Measurements from ENCODE around the gene FTCD.
"Not testable (repeated sequence)": the region's sequence is repeated elsewhere in the genome, so short reads cannot be mapped to it uniquely, and the experiment has no call there.

The FTCD gene

DNA sequence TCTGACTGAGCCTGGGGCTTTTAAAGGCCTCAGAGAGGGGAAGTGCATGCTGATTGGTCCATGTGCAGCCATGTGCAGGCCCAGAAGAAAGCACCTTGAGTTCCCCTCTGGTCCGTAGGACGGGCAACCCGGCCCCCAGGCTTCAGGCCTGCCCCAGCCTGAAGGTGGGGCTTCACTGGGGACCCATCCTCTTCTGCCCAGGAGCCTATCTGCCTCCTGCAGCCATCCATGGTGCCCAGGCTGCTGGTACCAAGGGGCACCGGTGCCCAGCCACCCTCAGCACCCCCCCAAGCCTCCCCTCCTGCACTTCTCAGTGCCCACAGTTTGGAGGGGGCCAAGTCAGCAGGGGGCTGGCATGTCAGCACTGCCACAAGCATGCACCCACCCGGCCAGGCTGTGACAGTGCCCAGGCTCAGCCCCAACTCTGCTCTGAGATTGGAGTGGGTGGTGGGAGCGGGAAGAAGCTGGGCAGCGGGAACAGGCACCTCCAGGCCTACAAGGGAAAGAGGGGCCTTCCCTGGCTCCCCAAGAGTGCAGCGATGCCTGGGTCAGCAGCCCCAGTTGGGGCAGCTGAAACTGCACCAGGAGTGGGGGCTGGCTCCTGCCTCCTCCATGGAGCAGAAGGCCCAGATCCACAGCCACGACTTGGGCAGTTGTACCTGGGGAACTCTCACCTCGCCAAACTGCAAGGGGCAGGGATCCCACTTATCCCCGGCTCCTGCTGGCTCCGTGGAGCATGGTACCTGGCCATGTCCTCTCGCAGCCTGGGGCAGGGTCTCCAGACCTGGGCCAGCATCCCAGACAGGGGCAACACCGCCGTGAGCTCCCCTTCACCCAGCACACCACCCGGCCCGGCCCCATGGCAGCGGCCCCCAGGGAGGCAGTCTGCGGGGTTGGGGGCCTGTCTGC lies 45.8 kb downstream of the FTCD start:
- FAIRE-seq = no peak

DNA sequence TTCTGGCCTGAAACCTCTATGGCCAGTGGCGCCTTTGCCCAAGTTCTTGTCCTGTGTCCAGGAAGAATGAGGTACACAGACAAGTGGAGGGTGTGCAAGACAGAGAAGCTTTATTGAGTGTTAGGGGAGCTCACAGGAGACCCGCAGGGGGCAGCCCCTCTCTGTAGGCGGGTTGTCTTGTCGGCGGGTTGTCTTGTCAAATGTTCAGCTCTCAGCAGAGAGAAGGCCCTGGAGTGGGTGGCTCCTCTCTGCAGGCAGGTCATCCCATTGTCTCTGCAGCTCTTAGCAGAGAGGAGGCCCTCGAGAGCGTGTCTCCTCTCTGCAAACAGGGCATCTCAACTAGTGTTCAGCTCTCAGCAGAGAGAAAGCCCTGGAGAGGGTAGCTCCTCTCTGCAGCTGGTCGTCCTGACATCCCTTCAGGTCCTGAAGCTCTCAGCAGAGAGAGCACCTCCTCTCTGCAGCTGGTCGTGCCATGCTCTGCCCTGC lies 46.5 kb downstream of the FTCD start:
- FAIRE-seq = no peak

DNA sequence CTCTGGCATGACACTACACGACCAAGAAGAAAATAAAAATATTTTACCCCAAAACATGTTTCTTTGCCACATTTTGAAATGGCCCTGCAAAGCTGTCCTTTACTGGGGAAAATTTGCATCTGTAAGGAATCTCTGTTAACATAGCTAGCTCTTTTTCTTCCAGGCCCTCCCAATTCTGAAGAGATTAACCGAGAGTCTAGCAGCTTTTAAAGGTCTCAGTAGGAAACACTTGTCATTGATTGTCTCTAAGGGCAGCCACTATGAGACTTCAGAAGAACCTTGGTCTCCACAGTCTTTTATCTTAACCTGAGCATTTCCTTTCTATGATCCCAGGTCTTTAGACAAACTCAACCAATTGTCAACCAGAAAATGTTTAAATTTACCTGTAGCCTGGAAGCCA lies 48.0 kb downstream of the FTCD start:
- not testable (repeated sequence) for FAIRE-seq

DNA sequence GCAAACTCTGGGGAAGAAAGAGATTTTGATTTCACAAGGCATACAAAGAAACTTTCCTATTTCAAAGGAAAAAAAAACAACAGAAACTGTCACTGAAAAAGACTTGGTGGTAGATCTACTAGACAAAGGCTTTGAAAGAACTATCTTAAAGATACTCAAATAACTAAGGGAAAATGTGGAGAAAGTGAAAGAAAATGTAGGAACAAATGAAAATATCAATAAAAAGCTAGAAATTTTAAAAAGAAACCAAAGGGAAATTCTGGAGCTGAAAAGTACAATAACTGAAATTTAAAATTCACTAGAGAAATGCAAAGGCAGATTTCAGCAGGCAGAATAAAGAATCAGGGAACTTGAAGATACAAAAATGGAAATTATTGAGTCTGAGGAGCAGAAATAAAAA lies 51.3 kb downstream of the FTCD start:
- no peak for FAIRE-seq

DNA sequence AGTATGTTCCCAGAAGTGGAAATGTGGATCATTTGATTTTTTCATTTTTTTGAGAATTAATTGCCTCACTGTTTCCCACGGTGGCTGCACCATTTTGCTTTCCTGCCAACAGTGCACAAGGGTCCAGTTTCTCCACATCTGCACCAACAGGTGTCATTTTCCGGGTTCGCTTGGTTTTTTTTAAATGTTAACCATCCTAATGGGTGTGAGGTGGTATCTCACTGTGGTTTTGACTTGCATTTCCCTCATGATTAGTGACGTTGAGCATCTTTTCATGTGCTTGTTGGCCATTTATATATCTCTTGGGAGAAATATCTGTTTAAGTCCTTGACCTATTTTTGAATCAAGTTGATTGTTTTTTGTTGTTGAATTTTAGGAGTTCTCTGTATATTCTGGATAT lies 54.5 kb downstream of the FTCD start:
- FAIRE-seq = no peak

DNA sequence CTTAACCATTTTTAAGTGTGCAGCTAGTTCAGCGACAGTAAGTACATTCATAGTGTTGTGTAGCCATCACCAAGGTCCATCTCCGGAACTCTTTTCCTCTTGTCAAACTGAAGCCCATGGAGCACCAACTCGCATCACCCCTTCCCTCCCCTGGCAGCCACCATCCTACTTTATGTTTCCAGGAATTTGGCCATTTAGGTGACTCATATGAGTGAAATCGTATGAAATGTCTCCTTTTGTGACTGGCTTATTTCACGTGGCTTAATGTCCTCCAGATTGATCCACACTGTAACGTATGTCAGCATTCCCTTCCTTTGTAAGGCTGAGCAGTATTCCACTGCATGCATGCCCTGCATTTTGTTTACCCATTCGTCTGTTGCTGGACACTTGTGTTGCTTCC lies 55.0 kb downstream of the FTCD start:
- no peak for FAIRE-seq

DNA sequence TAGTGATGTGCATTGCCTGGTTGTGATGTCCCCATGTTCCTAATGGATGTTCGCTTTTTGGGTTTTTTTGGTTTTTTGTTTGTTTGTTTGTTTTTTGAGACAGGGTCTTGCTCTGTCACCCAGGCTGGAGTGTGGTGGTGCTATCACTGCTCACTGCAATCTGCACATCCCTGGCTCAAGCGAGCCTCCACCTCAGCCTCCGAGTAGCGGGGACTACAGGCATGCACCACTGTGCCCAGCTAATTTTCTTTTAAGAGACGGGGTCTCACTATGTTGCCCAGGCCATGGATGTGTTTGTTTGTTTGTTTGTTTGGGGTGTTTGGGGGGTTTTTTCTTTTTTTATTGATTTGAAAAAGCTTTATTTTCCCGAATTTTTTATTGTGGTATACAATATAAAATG lies 55.4 kb downstream of the FTCD start:
- FAIRE-seq = no peak

DNA sequence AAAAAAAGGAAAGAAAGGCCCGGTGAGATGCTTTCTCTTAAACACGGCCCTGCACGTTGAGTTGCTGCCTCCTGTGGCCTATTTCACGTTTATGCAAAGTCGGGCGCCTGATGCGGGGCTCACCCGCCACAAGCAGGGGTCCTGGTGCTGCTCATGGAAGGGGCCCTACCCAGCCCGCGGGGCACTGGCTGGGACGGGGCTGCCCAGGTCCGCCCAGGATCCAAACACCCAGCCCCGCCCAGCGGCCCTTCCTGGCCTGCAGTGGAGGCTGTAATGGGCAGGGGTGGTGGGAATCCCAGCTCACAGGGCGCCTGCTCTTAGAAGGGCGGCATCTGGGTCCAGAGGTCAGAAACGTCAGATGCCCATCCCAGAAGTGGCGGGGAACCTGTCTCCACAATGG lies 55.9 kb downstream of the FTCD start:
- FAIRE-seq = no peak

DNA sequence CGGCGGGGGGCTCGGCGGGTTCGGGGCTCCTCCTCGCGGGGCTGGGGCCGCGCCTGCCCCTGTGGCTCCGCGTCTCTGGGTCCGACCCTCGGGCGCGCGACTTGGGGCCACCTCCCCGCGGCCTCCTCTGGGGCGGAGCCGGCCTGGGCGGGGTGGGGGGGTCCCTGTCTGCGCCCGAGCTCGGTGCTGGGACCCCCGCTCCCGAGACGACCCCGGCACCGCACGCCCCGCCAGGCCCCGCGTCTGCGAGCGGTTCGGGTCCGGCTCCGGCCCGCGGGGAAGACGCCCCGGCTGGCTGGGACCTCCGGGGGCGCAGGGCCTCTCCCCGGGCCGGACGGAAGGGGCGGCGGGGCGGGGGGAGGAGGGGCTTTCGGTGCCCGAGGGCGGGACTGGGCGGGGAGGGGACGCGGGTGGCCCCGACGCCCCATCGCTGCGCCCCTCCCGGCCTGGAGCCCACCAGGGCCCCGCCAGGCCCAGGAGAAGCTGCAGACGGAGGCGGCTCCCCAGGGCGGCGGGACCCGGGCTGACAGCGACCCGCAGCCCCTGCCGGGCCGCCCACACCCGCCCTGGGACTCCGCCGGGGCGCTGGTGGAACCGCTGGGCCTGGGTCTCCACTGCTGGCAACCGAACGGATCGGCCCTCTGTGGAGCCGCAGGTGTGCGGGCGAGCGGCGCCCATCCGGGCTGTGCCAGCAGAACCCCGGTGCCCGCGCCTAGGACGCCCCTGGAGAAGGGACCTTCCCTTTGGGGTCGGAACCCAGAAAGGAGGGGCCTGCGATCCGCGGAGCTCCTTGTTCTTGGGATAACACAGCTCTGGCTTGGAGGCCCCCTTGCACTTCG lies 56.9 kb downstream of the FTCD start:
- FAIRE-seq = no peak

DNA sequence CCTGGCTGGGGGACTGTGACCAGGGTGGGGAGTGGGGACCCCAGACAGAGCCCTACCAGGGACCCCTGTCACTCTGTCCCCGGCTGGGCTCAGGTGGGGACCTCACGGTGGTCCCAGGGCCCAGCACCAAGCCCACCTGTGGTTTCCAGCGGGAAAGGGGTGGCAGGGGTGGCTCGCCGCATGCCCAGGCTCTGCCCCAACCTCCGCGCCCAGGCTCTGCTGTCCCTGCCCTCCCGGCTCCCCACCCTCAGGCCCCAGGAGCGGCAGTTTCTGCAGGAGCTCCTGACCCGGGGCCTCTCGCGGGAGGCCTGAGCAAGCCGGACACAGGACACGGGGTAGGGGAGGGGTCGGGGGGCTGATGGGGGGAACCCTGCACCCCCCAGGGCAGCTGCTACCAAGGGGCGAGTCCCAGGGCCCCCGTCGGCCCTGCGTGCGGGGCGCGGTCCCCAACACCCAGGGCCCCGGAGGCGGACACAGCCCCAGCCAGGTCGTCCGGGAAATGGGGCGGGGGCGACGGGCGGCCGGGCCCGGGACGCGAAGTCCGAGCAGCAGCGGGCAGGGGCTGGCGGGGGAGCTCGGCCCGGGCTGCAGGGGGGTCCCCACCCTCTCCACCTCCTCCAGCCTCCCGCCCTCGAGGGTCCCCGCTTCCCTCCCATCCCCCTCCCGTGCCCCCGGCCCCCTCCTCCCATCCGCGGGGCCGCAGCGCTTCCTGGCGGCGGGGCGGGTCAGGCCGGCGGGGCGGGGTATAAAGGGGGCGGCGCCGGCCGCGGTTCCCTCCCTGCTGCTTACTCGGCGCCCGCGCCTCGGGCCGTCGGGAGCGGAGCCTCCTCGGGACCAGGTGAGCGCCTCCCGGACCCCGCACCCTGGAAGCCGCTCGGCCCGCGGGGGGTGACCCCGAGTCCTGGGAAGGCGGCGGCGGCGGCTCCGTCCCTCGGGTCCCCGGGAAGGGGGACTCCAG lies 57.8 kb downstream of the FTCD start, which contains the start of gene COL6A2:
Gene COL6A2 (plus strand): TSS at position 777 of the 958 bp plus-strand sequence.
- FAIRE-seq = no peak

DNA sequence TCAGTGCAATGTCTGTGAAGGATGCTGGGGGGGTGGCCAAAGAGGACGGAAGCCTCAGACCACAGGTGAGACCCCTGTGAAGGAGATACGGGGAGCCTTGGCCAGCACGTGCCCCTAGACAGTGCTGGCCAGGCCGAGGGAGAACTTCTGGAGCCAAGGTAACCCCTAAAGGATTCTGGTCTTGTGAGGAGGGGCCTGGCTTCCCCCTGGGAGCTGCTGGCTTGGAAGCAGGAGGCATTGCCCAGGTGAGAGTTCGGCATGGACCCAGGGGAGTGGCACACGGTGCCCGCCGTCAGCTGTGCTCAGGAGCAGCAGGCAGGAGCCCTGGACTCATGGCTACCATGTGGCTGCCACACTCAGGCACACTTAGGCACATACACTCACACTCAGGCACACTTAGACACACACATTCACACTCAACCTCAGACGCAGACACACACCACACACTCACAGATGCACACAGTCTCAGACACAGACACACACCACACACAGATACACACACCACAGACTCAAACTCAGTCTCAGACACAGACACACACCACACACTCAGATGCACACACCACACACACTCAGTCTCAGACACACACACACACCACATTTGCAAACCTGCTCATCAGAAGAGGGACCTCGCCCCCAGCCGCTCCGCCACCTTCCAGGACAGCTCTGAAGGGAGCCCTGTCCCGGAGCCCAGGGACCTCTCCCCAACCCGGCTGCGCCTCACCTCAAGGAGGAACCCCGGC lies 58.6 kb downstream of the FTCD start:
- no peak for FAIRE-seq

DNA sequence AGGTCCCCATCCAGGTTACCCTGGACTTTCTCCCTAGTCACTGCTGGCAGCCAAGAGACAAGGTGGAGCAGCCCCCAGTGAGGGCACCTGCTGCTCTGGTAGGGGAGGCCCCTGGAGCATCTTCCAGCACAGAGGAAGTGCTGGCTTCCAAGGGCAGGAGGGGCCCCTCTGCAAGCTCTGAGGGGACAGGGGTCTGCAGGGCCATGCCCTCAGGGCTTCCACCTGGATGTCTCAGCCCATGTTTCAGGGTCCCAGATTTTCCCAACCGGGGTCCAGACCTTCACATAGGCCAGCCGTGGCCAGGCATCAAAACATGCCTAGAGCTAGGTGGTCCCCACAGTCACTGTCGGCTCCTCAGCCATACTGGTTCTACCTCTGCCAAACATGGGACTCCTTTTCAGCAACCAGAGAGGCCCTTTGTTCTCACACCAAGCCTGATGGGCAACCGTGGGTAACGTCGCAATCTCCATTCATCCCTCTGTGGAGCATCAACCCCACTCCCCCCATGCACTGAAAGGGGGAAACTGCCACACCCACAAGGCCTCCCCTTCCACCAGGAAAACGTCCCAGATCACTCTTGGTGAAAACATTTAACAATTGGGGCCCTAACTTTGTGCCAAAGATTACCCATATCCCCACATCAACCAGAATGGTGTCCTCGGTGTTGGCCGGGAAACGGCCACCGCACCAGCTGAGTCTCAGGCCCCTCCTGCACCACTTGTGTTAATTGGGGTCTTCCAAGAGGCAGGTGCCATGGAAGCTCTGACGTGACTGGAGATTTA lies 59.4 kb downstream of the FTCD start:
- no peak for FAIRE-seq

DNA sequence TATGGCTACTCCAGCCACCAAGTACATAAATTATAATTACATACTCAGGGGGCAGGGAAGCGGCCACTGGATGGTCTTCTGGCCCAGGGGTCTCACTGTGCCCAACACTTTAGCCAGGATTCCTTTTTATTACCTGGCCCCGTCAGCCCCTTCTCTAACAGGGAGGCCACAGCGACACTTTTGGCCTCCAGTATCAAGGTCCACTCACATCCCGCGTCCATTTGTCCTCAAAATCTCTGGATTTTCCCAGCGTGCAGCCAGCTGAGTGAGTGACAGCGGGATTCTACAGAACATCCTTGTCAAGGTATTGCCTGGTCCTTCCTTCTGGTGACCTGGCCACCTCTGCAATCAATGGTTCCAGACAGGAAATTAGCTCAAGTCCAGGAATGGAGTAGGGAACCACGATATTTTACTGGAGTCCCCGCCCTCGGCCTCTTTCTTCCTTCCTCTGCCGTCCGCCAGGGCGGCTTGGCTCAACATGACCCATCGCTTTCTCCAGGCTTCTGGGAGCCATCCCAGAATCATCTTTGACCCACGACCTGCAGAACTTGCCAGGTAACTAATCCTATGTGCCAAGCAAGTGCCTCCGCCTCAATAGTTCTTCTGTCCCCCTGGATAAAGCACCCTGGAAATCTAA lies 60.2 kb downstream of the FTCD start:
- FAIRE-seq = no peak

DNA sequence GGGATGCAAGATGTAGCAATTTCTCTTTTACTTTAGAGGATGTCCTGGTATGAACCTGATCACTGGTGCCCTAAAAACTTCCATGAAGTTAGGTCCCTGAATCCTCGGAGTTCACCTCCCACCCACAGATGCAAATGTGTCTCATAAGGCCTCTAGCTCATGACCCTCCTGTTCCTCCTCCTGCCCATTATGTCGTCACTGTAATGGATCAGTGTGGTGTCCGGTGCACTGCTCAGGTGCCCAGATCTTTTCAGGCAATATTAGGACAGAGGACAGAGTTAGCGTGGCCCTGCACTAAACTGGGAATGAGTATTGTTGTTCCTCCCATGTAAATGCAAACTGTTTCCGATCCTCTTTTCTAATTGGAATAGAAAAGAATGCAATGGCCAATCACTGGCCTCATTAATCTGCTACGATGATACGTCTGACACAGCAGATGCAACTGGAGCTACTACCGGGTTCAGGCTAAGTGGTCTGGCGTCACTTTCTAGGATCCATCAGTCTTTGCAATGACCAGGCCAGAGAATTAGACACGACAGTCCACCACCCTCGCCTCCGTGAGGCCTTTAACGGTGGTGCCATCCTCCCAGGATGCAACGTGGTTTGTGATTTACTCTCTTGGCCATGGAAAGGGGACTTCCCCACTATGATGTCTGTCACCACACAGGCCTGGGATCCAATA lies 60.8 kb downstream of the FTCD start:
- FAIRE-seq = no peak

DNA sequence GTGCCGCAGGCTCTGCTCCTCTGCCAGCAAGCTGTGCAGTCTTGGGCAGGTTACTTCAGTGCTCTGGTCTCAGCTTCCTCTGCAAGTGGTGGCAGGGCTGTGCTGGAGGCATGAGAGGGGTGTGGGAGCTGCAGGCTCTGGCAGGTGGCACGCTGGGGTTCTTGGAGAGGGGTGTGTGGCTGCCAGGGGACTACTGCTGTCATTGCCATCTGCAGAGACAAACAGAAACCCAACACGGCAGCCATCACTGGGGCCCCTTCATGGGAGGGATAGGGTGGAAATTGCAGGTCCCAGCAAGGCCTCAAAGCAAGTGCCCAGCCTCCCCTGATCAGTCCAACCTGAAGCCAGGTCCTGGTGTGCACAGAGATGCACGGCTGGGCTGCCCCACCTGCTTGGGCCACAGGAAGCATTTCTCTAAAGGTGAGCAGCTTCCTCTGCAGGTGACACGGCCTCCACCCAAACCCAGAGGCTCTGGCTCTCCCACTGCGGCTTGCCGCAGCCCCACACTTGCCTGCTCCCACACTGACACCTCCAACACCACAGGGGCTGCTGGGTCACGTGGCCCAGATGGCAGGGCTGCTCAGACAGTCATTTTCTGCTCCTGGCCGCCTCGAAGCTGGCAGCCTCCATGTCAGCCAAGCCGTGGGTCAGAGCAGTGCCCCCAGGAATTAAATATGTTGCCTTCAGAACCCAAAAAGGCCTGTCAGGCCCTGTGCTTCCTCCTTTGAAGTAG lies 61.5 kb downstream of the FTCD start:
- FAIRE-seq = no peak

DNA sequence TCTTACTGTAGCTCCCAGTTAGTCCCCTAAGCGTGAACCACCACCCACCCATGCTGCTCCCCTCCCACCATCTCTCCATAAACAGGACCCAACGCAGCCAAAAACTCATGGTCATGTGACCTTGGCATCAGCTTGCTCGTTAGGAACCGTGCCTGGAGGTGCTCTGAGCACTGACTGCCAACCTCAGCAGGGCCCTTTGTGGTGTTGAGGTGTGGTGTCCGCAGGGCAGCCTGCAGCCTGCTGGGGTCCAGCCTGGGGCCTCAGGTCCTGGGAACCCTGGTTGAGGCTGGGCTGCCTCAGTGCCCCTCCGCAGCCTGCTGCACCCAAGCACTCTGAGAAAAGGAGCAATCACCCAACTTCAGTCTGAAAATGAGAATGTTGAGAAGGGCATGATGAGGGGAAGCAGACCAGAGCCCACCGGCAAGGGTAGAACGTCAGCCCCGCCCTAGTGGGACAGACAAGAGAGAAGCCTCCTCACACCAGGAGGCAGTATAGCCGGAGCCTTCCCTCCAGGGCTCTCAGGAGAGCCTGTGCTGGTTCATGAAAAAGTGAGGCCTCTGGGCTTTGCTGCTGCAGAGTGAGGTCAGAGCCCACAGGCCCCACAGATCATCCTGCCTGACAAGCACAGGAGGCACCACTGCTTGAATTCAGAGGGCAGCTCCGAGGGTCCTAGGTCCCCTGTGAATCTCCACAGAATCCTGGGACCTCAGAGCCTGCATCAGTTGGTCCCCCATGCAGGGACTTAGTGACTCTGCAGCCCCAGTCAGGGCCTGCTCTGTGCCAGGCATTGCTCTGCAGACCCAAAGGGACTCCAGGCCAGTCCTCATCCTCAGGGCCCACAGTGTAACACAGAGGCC lies 62.3 kb downstream of the FTCD start:
- no peak for FAIRE-seq

DNA sequence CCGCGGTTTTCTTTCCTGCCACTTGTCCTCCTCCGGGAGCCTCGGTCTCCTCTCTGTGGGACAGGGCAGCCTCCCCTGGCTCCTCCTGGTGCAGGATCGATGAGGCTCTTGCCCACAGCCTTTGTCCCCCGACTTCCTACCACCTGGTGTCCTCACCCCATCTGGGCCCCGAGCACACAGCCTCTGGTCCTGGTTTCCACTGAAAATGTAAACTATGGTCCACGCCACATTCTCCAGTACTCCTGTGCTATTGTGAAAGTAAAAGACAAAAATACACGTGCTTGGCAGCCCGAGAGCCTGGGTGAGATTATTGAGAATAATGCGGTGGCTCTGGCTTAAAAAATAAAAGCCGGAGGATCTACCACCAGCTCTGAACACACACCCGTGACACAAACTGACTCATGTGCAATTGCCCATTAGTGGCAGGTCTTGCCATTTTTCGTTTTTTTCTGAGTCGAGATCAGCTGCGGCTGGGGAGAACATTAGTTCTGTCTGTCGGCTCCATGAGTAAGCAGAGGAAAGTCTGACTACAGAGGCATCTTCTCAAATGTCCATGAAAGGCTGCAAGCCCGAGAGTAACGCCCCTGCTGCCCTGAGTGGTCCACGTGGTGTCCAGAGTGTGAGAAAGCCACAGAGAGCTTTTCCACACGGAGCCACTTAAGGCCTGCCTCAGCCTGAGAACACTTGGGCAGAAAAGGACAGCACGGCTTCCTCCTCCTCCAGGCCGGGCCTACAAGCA lies 63.2 kb downstream of the FTCD start:
- FAIRE-seq = no peak

All from A204.1 (cell line).